Activated CD8-positive, alpha-beta T cell treated with anti-CD3 and anti-CD28 coated beads, Interleukin-2, amount 10 ng/mL, durations not matched to agents 7 days and 5 days (primary cell): Measurements from ENCODE around the gene FGF14. TPM values are rescaled to one million over a fixed set of nuclear protein-coding genes. Genes with fewer than 3 reads are reported as not detected.

Source experiments
- ATAC-seq: fragments of 150-1000 bp; cut with Tn5 transposase; one replicate; pipeline ENCODE4 v1.10.0; 2021; ENCODE audit warnings: moderate library complexity
- CTCF ChIA-PET: fragments of 350-600 bp; sonication (Branson Sonifier 250); formaldehyde crosslinking; loops from one replicate; lab custom pipeline; 2021; ENCODE audit warnings: antibody characterized with exemption; lab: Charles Lee
- POLR2A ChIA-PET: fragments of 350-600 bp; sonication (Branson Sonifier 250); formaldehyde crosslinking; loops from one replicate; lab custom pipeline; 2021; ENCODE audit warnings: antibody characterized with exemption; lab: Charles Lee
- DNase-seq: peaks from one replicate; pipeline ENCODE4 v3.0.0-alpha.2; 2020
- H3K27ac Mint-ChIP-seq: one replicate; pipeline ENCODE4 v1.8.0; 2021; ENCODE audit warnings: mild to moderate bottlenecking, mixed read lengths
- H3K27me3 Mint-ChIP-seq: one replicate; pipeline ENCODE4 v1.8.0; 2021; ENCODE audit warnings: low read depth, mixed read lengths
- H3K36me3 Mint-ChIP-seq: one replicate; pipeline ENCODE4 v1.8.0; 2021; ENCODE audit warnings: low read depth, mixed read lengths
- H3K4me1 Mint-ChIP-seq: one replicate; pipeline ENCODE4 v1.8.0; 2021; ENCODE audit warnings: low read depth, mixed read lengths
- H3K4me3 Mint-ChIP-seq: one replicate; pipeline ENCODE4 v1.8.0; 2021; ENCODE audit warnings: mild to moderate bottlenecking, mixed read lengths
- H3K9me3 Mint-ChIP-seq: one replicate; pipeline ENCODE4 v1.8.0; 2022; ENCODE audit warnings: mixed read lengths; ENCODE audit not compliant: insufficient read depth
- total RNA-seq, 2 experiments: library from RNA; stranded (reverse); gene quantifications; one replicate each; pipeline ENCODE4 v1.2.3, GENCODE V29; 2021

Gene FGF14
- total RNA-seq, 2 experiments from 2014 or later: not detected

GRCh38 chr13:101811284-101811839 lies 590.5 kb downstream of the FGF14 start:
- H3K9me3 Mint-ChIP-seq: no peaks in the 10 kb centered on the region
- H3K4me1 Mint-ChIP-seq: no peaks in the 10 kb centered on the region
- DNase-seq (no peak), ATAC-seq (no peak)
- ChIA-PET CTCF (no interaction called here), POLR2A (no interaction called here)
- H3K4me3 Mint-ChIP-seq: no peak overlapping the region
- no peaks in the 10 kb centered on the region for H3K36me3 Mint-ChIP-seq
- H3K27me3 Mint-ChIP-seq: no peaks in the 10 kb centered on the region
- H3K27ac Mint-ChIP-seq: no peak overlapping the region

- Mint-ChIP-seq H3K4me3 (no peak overlapping the region), H3K4me1 (no peaks in the 10 kb centered on the region), H3K27me3 (no peaks in the 10 kb centered on the region), H3K27ac (no peak overlapping the region), H3K36me3 (no peaks in the 10 kb centered on the region), H3K9me3 (no peaks in the 10 kb centered on the region)
- ATAC-seq (no peak), DNase-seq (no peak)
- CTCF ChIA-PET: no interaction called here
- POLR2A ChIA-PET: no interaction called here
These were observed 602.7 kb downstream of the FGF14 start for GRCh38 chr13:101799196-101799595.

- Mint-ChIP-seq H3K4me3 (no peak overlapping the region), H3K9me3 (no peaks in the 10 kb centered on the region), H3K27me3 (no peaks in the 10 kb centered on the region), H3K27ac (no peak overlapping the region), H3K4me1 (no peaks in the 10 kb centered on the region), H3K36me3 (no peaks in the 10 kb centered on the region)
- no peak for ATAC-seq
- ChIA-PET CTCF (no interaction called here), POLR2A (no interaction called here)
- no peak for DNase-seq
These were observed 603.4 kb downstream of the FGF14 start for GRCh38 chr13:101798437-101798836.

GRCh38 chr13:101795460-101795859 lies 606.4 kb downstream of the FGF14 start:
- Mint-ChIP-seq H3K4me1 (no peaks in the 10 kb centered on the region), H3K27ac (no peak overlapping the region), H3K9me3 (no peaks in the 10 kb centered on the region), H3K27me3 (no peaks in the 10 kb centered on the region), H3K36me3 (no peaks in the 10 kb centered on the region), H3K4me3 (no peak overlapping the region)
- ATAC-seq: no peak
- no peak for DNase-seq
- POLR2A ChIA-PET: no interaction called here
- CTCF ChIA-PET: no interaction called here

- H3K36me3 Mint-ChIP-seq: no peaks in the 10 kb centered on the region
- ChIA-PET CTCF (no interaction called here), POLR2A (no interaction called here)
- no peak overlapping the region for H3K4me3 Mint-ChIP-seq
- ATAC-seq (no peak), DNase-seq (no peak)
- H3K9me3 Mint-ChIP-seq: no peaks in the 10 kb centered on the region
- no peak overlapping the region for H3K27ac Mint-ChIP-seq
- no peaks in the 10 kb centered on the region for H3K4me1 Mint-ChIP-seq
- H3K27me3 Mint-ChIP-seq: no peaks in the 10 kb centered on the region
These were observed 606.8 kb downstream of the FGF14 start for GRCh38 chr13:101795025-101795424.

- Mint-ChIP-seq H3K4me1 (no peaks in the 10 kb centered on the region), H3K9me3 (no peaks in the 10 kb centered on the region), H3K36me3 (no peaks in the 10 kb centered on the region), H3K27me3 (no peaks in the 10 kb centered on the region), H3K4me3 (no peak overlapping the region), H3K27ac (no peak overlapping the region)
- ATAC-seq (no peak), DNase-seq (no peak)
- ChIA-PET POLR2A (no interaction called here), CTCF (interaction anchor here (0.9 kb wide), 1 partner anchor 12 kb away, joined by 3 read pairs; no protein-coding TSS in a partner anchor)
These were observed 609.7 kb downstream of the FGF14 start for GRCh38 chr13:101792189-101792588.

- no peak for ATAC-seq
- Mint-ChIP-seq H3K4me1 (no peaks in the 10 kb centered on the region), H3K27ac (no peak overlapping the region), H3K27me3 (peaks cover 2% of the 10 kb centered on the region), H3K36me3 (no peaks in the 10 kb centered on the region), H3K9me3 (no peaks in the 10 kb centered on the region), H3K4me3 (no peak overlapping the region)
- ChIA-PET POLR2A (no interaction called here), CTCF (no interaction called here)
- no peak for DNase-seq
These were observed 616.0 kb downstream of the FGF14 start for GRCh38 chr13:101785858-101786257.

- POLR2A ChIA-PET: no interaction called here
- ATAC-seq (no peak), DNase-seq (no peak)
- H3K36me3 Mint-ChIP-seq: no peaks in the 10 kb centered on the region
- no peak overlapping the region for H3K4me3 Mint-ChIP-seq
- H3K9me3 Mint-ChIP-seq: no peaks in the 10 kb centered on the region
- H3K27me3 Mint-ChIP-seq: peaks cover 2% of the 10 kb centered on the region
- CTCF ChIA-PET: no interaction called here
- no peaks in the 10 kb centered on the region for H3K4me1 Mint-ChIP-seq
- no peak overlapping the region for H3K27ac Mint-ChIP-seq
These were observed 617.5 kb downstream of the FGF14 start for GRCh38 chr13:101784313-101784712.

GRCh38 chr13:101783554-101783953 lies 618.3 kb downstream of the FGF14 start:
- Mint-ChIP-seq H3K36me3 (no peaks in the 10 kb centered on the region), H3K4me1 (no peaks in the 10 kb centered on the region), H3K27me3 (peaks cover 2% of the 10 kb centered on the region), H3K4me3 (no peak overlapping the region), H3K27ac (no peak overlapping the region), H3K9me3 (no peaks in the 10 kb centered on the region)
- CTCF ChIA-PET: no interaction called here
- POLR2A ChIA-PET: no interaction called here
- DNase-seq: no peak
- no peak for ATAC-seq

GRCh38 chr13:101780211-101780610 lies 621.6 kb downstream of the FGF14 start:
- H3K36me3 Mint-ChIP-seq: no peaks in the 10 kb centered on the region
- no peaks in the 10 kb centered on the region for H3K4me1 Mint-ChIP-seq
- no peak overlapping the region for H3K4me3 Mint-ChIP-seq
- ChIA-PET CTCF (no interaction called here), POLR2A (no interaction called here)
- peaks cover 2% of the 10 kb centered on the region for H3K27me3 Mint-ChIP-seq
- ATAC-seq (no peak), DNase-seq (no peak)
- H3K27ac Mint-ChIP-seq: no peak overlapping the region
- H3K9me3 Mint-ChIP-seq: no peaks in the 10 kb centered on the region

GRCh38 chr13:101779147-101779546 lies 622.7 kb downstream of the FGF14 start:
- no peak overlapping the region for H3K4me3 Mint-ChIP-seq
- no peaks in the 10 kb centered on the region for H3K27me3 Mint-ChIP-seq
- DNase-seq (no peak), ATAC-seq (no peak)
- no peaks in the 10 kb centered on the region for H3K36me3 Mint-ChIP-seq
- POLR2A ChIA-PET: no interaction called here
- H3K4me1 Mint-ChIP-seq: no peaks in the 10 kb centered on the region
- no peaks in the 10 kb centered on the region for H3K9me3 Mint-ChIP-seq
- H3K27ac Mint-ChIP-seq: no peak overlapping the region
- CTCF ChIA-PET: no interaction called here

- ChIA-PET CTCF (no interaction called here), POLR2A (no interaction called here)
- Mint-ChIP-seq H3K4me3 (no peak overlapping the region), H3K9me3 (no peaks in the 10 kb centered on the region), H3K27me3 (no peaks in the 10 kb centered on the region), H3K4me1 (no peaks in the 10 kb centered on the region), H3K36me3 (no peaks in the 10 kb centered on the region), H3K27ac (no peak overlapping the region)
- ATAC-seq: no peak
- DNase-seq: no peak
These were observed 626.6 kb downstream of the FGF14 start for GRCh38 chr13:101775267-101775666.

GRCh38 chr13:101774393-101774792 lies 627.5 kb downstream of the FGF14 start:
- ChIA-PET CTCF (no interaction called here), POLR2A (no interaction called here)
- Mint-ChIP-seq H3K9me3 (no peaks in the 10 kb centered on the region), H3K4me1 (no peaks in the 10 kb centered on the region), H3K4me3 (no peak overlapping the region), H3K27ac (no peak overlapping the region), H3K27me3 (no peaks in the 10 kb centered on the region), H3K36me3 (no peaks in the 10 kb centered on the region)
- no peak for ATAC-seq
- DNase-seq: no peak
